ENCODE data around the gene B2M. TPM values are rescaled to one million over a fixed set of nuclear protein-coding genes. Genes with fewer than 3 reads are reported as not detected.
A peak's percentile ranks its signal among the peaks of the same experiment; 100 is the strongest.

The B2M gene
- total RNA-seq, 2 donors from 2014 or later: 5,611 to 6,275 TPM

DNA sequence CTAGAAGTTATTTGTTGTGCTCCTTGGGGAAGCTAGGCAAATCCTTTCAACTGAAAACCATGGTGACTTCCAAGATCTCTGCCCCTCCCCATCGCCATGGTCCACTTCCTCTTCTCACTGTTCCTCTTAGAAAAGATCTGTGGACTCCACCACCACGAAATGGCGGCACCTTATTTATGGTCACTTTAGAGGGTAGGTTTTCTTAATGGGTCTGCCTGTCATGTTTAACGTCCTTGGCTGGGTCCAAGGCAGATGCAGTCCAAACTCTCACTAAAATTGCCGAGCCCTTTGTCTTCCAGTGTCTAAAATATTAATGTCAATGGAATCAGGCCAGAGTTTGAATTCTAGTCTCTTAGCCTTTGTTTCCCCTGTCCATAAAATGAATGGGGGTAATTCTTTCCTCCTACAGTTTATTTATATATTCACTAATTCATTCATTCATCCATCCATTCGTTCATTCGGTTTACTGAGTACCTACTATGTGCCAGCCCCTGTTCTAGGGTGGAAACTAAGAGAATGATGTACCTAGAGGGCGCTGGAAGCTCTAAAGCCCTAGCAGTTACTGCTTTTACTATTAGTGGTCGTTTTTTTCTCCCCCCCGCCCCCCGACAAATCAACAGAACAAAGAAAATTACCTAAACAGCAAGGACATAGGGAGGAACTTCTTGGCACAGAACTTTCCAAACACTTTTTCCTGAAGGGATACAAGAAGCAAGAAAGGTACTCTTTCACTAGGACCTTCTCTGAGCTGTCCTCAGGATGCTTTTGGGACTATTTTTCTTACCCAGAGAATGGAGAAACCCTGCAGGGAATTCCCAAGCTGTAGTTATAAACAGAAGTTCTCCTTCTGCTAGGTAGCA lies 851 bp upstream of the B2M start:
- Mint-ChIP-seq H3K36me3 (ENCODE audit: insufficient read depth in 2 of 2) (peaks cover 38 to 52% of the 10 kb centered on the region in 2 donors), H3K4me3 (peak overlapping the region; percentile 85 to 99), H3K9me3 (no peaks in the 10 kb centered on the region), H3K27ac (peak overlapping the region; percentile 100), H3K4me1 (ENCODE audit: low read depth) (peaks cover 29% of the 10 kb centered on the region), H3K27me3 (ENCODE audit: low read depth) (no peaks in the 10 kb centered on the region)
- ATAC-seq (replicated peaks in 1 of 2): no peak
- peak in 1 of 2 donors; percentile 57 for DNase-seq

DNA sequence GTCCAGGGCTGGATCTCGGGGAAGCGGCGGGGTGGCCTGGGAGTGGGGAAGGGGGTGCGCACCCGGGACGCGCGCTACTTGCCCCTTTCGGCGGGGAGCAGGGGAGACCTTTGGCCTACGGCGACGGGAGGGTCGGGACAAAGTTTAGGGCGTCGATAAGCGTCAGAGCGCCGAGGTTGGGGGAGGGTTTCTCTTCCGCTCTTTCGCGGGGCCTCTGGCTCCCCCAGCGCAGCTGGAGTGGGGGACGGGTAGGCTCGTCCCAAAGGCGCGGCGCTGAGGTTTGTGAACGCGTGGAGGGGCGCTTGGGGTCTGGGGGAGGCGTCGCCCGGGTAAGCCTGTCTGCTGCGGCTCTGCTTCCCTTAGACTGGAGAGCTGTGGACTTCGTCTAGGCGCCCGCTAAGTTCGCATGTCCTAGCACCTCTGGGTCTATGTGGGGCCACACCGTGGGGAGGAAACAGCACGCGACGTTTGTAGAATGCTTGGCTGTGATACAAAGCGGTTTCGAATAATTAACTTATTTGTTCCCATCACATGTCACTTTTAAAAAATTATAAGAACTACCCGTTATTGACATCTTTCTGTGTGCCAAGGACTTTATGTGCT lies 527 bp downstream of the B2M start:
- Mint-ChIP-seq H3K36me3 (ENCODE audit: insufficient read depth in 2 of 2) (peaks cover 47 to 64% of the 10 kb centered on the region in 2 donors), H3K4me1 (ENCODE audit: low read depth) (peaks cover 40% of the 10 kb centered on the region), H3K4me3 (peak overlapping the region; percentile 85 to 99), H3K27me3 (ENCODE audit: low read depth) (no peaks in the 10 kb centered on the region), H3K27ac (peak overlapping the region; percentile 100), H3K9me3 (no peaks in the 10 kb centered on the region)
- DNase-seq (peak; percentile 63 to 64), ATAC-seq (replicated peaks in 1 of 2) (peak; percentile 27 to 28)

DNA sequence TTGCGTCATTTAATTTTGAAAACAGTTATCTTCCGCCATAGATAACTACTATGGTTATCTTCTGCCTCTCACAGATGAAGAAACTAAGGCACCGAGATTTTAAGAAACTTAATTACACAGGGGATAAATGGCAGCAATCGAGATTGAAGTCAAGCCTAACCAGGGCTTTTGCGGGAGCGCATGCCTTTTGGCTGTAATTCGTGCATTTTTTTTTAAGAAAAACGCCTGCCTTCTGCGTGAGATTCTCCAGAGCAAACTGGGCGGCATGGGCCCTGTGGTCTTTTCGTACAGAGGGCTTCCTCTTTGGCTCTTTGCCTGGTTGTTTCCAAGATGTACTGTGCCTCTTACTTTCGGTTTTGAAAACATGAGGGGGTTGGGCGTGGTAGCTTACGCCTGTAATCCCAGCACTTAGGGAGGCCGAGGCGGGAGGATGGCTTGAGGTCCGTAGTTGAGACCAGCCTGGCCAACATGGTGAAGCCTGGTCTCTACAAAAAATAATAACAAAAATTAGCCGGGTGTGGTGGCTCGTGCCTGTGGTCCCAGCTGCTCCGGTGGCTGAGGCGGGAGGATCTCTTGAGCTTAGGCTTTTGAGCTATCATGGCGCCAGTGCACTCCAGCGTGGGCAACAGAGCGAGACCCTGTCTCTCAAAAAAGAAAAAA lies 1.2 kb downstream of the B2M start:
- peak overlapping the region; percentile 100 for H3K27ac Mint-ChIP-seq
- H3K27me3 Mint-ChIP-seq (ENCODE audit: low read depth): no peaks in the 10 kb centered on the region
- peaks cover 47% of the 10 kb centered on the region for H3K4me1 Mint-ChIP-seq (ENCODE audit: low read depth)
- peaks cover 48 to 70% of the 10 kb centered on the region in 2 donors for H3K36me3 Mint-ChIP-seq (ENCODE audit: insufficient read depth in 2 of 2)
- peak overlapping the region; percentile 85 to 99 for H3K4me3 Mint-ChIP-seq
- ATAC-seq (replicated peaks in 1 of 2): peak; percentile 16 to 22
- peak; percentile 68 to 72 for DNase-seq
- no peaks in the 10 kb centered on the region for H3K9me3 Mint-ChIP-seq

DNA sequence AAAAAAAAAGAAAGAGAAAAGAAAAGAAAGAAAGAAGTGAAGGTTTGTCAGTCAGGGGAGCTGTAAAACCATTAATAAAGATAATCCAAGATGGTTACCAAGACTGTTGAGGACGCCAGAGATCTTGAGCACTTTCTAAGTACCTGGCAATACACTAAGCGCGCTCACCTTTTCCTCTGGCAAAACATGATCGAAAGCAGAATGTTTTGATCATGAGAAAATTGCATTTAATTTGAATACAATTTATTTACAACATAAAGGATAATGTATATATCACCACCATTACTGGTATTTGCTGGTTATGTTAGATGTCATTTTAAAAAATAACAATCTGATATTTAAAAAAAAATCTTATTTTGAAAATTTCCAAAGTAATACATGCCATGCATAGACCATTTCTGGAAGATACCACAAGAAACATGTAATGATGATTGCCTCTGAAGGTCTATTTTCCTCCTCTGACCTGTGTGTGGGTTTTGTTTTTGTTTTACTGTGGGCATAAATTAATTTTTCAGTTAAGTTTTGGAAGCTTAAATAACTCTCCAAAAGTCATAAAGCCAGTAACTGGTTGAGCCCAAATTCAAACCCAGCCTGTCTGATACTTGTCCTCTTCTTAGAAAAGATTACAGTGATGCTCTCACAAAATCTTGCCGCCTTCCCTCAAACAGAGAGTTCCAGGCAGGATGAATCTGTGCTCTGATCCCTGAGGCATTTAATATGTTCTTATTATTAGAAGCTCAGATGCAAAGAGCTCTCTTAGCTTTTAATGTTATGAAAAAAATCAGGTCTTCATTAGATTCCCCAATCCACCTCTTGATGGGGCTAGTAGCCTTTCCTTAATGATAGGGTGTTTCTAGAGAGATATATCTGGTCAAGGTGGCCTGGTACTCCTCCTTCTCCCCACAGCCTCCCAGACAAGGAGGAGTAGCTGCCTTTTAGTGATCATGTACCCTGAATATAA lies 2.0 kb downstream of the B2M start:
- Mint-ChIP-seq H3K27me3 (ENCODE audit: low read depth) (no peaks in the 10 kb centered on the region), H3K4me3 (peak overlapping the region; percentile 85 to 99), H3K9me3 (no peaks in the 10 kb centered on the region), H3K36me3 (ENCODE audit: insufficient read depth in 2 of 2) (peaks cover 53 to 78% of the 10 kb centered on the region in 2 donors), H3K4me1 (ENCODE audit: low read depth) (peaks cover 55% of the 10 kb centered on the region), H3K27ac (peak overlapping the region; percentile 100)
- DNase-seq (no peak), ATAC-seq (replicated peaks in 1 of 2) (no peak)

DNA sequence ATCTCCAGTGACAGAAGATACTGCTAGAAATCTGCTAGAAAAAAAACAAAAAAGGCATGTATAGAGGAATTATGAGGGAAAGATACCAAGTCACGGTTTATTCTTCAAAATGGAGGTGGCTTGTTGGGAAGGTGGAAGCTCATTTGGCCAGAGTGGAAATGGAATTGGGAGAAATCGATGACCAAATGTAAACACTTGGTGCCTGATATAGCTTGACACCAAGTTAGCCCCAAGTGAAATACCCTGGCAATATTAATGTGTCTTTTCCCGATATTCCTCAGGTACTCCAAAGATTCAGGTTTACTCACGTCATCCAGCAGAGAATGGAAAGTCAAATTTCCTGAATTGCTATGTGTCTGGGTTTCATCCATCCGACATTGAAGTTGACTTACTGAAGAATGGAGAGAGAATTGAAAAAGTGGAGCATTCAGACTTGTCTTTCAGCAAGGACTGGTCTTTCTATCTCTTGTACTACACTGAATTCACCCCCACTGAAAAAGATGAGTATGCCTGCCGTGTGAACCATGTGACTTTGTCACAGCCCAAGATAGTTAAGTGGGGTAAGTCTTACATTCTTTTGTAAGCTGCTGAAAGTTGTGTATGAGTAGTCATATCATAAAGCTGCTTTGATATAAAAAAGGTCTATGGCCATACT lies 4.0 kb downstream of the B2M start:
- no peaks in the 10 kb centered on the region for H3K27me3 Mint-ChIP-seq (ENCODE audit: low read depth)
- no peaks in the 10 kb centered on the region for H3K9me3 Mint-ChIP-seq
- H3K36me3 Mint-ChIP-seq (ENCODE audit: insufficient read depth in 2 of 2): peaks cover 51 to 80% of the 10 kb centered on the region in 2 donors
- H3K4me3 Mint-ChIP-seq: peak overlapping the region; percentile 85 to 98
- H3K27ac Mint-ChIP-seq: peak overlapping the region; percentile 99
- ATAC-seq (replicated peaks in 1 of 2): no peak
- peak in 1 of 2 donors; percentile 26 for DNase-seq
- H3K4me1 Mint-ChIP-seq (ENCODE audit: low read depth): peaks cover 58% of the 10 kb centered on the region

DNA sequence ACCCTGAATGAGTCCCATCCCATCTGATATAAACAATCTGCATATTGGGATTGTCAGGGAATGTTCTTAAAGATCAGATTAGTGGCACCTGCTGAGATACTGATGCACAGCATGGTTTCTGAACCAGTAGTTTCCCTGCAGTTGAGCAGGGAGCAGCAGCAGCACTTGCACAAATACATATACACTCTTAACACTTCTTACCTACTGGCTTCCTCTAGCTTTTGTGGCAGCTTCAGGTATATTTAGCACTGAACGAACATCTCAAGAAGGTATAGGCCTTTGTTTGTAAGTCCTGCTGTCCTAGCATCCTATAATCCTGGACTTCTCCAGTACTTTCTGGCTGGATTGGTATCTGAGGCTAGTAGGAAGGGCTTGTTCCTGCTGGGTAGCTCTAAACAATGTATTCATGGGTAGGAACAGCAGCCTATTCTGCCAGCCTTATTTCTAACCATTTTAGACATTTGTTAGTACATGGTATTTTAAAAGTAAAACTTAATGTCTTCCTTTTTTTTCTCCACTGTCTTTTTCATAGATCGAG lies 4.5 kb downstream of the B2M start:
- DNase-seq (no peak), ATAC-seq (replicated peaks in 1 of 2) (no peak)
- H3K27me3 Mint-ChIP-seq (ENCODE audit: low read depth): no peaks in the 10 kb centered on the region
- peak overlapping the region; percentile 99 for H3K27ac Mint-ChIP-seq
- H3K36me3 Mint-ChIP-seq (ENCODE audit: insufficient read depth in 2 of 2): peaks cover 49 to 80% of the 10 kb centered on the region in 2 donors
- H3K9me3 Mint-ChIP-seq: no peaks in the 10 kb centered on the region
- H3K4me3 Mint-ChIP-seq: peak overlapping the region; percentile 85 to 98
- H3K4me1 Mint-ChIP-seq (ENCODE audit: low read depth): peaks cover 64% of the 10 kb centered on the region

DNA sequence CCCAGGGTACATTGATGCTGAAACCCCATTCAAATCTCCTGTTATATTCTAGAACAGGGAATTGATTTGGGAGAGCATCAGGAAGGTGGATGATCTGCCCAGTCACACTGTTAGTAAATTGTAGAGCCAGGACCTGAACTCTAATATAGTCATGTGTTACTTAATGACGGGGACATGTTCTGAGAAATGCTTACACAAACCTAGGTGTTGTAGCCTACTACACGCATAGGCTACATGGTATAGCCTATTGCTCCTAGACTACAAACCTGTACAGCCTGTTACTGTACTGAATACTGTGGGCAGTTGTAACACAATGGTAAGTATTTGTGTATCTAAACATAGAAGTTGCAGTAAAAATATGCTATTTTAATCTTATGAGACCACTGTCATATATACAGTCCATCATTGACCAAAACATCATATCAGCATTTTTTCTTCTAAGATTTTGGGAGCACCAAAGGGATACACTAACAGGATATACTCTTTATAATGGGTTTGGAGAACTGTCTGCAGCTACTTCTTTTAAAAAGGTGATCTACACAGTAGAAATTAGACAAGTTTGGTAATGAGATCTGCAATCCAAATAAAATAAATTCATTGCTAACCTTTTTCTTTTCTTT lies 5.8 kb downstream of the B2M start:
- DNase-seq (no peak), ATAC-seq (replicated peaks in 1 of 2) (no peak)
- Mint-ChIP-seq H3K27ac (peak overlapping the region; percentile 99), H3K4me3 (peak overlapping the region; percentile 85 to 98), H3K9me3 (no peaks in the 10 kb centered on the region), H3K27me3 (ENCODE audit: low read depth) (no peaks in the 10 kb centered on the region), H3K36me3 (ENCODE audit: insufficient read depth in 2 of 2) (peaks cover 42 to 70% of the 10 kb centered on the region in 2 donors), H3K4me1 (ENCODE audit: low read depth) (peaks cover 76% of the 10 kb centered on the region)

DNA sequence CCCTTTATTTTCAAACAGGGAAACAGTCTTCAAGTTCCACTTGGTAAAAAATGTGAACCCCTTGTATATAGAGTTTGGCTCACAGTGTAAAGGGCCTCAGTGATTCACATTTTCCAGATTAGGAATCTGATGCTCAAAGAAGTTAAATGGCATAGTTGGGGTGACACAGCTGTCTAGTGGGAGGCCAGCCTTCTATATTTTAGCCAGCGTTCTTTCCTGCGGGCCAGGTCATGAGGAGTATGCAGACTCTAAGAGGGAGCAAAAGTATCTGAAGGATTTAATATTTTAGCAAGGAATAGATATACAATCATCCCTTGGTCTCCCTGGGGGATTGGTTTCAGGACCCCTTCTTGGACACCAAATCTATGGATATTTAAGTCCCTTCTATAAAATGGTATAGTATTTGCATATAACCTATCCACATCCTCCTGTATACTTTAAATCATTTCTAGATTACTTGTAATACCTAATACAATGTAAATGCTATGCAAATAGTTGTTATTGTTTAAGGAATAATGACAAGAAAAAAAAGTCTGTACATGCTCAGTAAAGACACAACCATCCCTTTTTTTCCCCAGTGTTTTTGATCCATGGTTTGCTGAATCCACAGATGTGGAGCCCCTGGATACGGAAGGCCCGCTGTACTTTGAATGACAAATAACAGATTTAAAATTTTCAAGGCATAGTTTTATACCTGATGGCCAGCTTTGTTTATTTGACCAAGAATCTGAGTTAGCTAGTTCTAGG lies 7.0 kb downstream of the B2M start:
- peaks cover 80% of the 10 kb centered on the region for H3K4me1 Mint-ChIP-seq (ENCODE audit: low read depth)
- ATAC-seq (replicated peaks in 1 of 2) (no peak), DNase-seq (no peak)

DNA sequence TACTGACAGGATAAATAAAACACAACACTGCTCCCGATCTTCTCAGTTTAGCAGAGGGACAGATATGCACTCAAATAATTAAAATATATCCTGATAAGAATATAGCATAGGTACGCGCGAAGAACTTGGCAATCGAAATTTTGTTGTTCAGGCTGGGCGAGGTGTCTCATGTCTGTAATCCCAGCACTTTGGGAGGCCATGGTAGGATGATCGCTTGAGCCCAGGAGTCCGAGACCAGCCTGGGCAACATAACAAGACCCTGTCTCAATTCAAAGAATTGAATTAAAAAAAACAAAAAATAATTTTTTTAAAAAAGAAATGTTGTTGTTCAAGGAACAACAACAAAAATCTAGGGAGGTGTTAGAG lies 7.6 kb downstream of the B2M start:
- peak overlapping the region; percentile 99 for H3K27ac Mint-ChIP-seq
- peaks cover 30 to 55% of the 10 kb centered on the region in 2 donors for H3K36me3 Mint-ChIP-seq (ENCODE audit: insufficient read depth in 2 of 2)
- no peak for DNase-seq
- H3K4me3 Mint-ChIP-seq: peak overlapping the region; percentile 85 to 98
- no peak for ATAC-seq (replicated peaks in 1 of 2)
- peaks cover 85% of the 10 kb centered on the region for H3K4me1 Mint-ChIP-seq (ENCODE audit: low read depth)
- H3K9me3 Mint-ChIP-seq: no peaks in the 10 kb centered on the region
- no peaks in the 10 kb centered on the region for H3K27me3 Mint-ChIP-seq (ENCODE audit: low read depth)

More for the DNA sequence above, 7.0 kb downstream of the B2M start:
- Mint-ChIP-seq H3K36me3 (ENCODE audit: insufficient read depth in 2 of 2) (peaks cover 31 to 59% of the 10 kb centered on the region in 2 donors), H3K27ac (peak overlapping the region; percentile 99), H3K9me3 (no peaks in the 10 kb centered on the region), H3K4me3 (peak overlapping the region; percentile 85 to 98), H3K27me3 (ENCODE audit: low read depth) (no peaks in the 10 kb centered on the region)

DNA sequence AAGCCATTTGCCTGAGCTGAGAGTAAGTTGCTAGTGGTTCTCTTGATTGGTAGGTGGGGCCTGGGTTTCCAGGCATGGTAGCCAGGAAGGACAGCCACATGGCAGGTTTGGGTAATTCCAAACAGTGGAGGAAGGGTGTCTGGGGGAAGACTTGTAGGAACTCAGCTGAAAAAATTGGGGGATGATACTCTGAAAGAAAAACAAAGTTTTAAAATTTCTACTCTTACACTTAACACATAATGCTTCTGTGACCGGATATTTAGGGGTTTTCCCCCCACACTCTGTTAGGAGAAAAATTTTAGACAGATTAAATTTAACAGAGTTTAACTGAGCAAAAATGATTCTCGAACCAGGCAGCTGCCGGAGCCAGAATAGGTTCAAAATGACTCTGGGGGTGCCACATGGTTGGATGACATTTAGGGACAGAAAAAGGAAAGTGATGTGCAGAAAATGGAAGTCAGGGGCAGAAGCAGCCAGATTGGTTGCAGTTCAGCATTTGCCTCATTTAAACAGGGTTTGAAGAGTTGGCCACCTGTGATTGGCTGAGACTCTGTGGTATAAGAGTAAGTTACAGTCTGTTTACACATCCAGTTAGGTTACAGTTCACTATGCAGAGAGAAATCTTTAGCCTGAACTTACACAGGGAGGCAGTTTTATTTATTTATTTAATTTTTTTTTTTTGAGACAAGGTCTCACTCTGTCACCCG lies 8.1 kb downstream of the B2M start:
- peak overlapping the region; percentile 84 for H3K27ac Mint-ChIP-seq
- no peaks in the 10 kb centered on the region for H3K9me3 Mint-ChIP-seq
- DNase-seq (peak; percentile 78 to 79), ATAC-seq (replicated peaks in 1 of 2) (peak; percentile 65 to 72)
- peak overlapping the region; percentile 70 to 85 for H3K4me3 Mint-ChIP-seq
- peaks cover 90% of the 10 kb centered on the region for H3K4me1 Mint-ChIP-seq (ENCODE audit: low read depth)
- peaks cover 26 to 50% of the 10 kb centered on the region in 2 donors for H3K36me3 Mint-ChIP-seq (ENCODE audit: insufficient read depth in 2 of 2)
- H3K27me3 Mint-ChIP-seq (ENCODE audit: low read depth): no peaks in the 10 kb centered on the region
